Activated naive CD8-positive, alpha-beta T cell treated with anti-CD3 and anti-CD28 coated beads, Interleukin-2, amount 50 U/mL, for 16 hours (primary cell): ENCODE data around the gene AKAP8.
"Not testable (repeated sequence)": the region's sequence is repeated elsewhere in the genome, so short reads cannot be mapped to it uniquely, and the experiment has no call there.

Source experiments
- DNase-seq: peaks from one replicate; pipeline ENCODE4 v3.0.0-alpha.2; 2020; ENCODE audit warnings: low read depth, low spot score

Gene AKAP8

GRCh38 chr19:15374105-15374651 is 5.4 kb downstream of the AKAP8 start:
- DNase-seq, result no peak

DNA sequence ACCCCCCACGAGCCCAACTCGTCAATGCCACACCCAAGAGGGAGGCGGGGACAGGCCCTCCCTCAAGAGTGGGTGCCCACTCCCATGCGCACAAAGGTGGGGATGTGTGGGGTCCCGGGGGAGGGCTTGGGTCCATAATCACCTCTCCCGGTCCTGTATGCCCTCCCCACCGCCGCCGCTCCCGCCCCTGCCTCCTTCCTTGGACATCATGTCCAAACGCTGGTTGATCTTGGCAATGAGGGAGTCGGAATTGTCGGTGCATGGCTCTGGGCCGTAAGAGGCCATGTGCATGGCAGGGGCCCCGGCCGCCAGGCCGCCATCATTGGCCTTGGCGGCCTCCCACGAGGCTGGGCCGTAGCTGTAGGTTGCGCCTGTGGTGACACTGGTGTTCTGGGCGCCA is 5.9 kb downstream of the AKAP8 start:
- DNase-seq, result no peak

- no peak for DNase-seq
These were observed 6.7 kb downstream of the AKAP8 start for GRCh38 chr19:15372891-15373301.

GRCh38 chr19:15372470-15372869 is 7.1 kb downstream of the AKAP8 start:
- no peak for DNase-seq

- no peak for DNase-seq
These were observed 7.7 kb downstream of the AKAP8 start for GRCh38 chr19:15371786-15372380.

- no peak for DNase-seq
These were observed 8.5 kb downstream of the AKAP8 start for GRCh38 chr19:15371119-15371518.

DNA sequence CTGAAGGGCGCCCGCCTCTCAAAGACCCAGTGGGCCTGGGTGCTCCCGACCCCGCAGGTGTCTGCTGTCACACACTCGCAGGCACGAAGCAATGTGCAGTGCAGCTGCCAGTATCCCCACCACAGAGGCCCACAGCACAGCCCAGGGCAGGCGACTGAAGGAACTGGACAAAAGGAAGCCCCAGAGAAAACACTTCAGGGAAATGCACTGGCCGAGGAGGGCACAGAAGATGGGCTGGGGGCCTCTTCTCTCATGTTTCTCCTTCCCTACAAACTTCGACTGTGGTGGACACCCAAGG is 10.0 kb downstream of the AKAP8 start:
- DNase-seq, result no peak

DNA sequence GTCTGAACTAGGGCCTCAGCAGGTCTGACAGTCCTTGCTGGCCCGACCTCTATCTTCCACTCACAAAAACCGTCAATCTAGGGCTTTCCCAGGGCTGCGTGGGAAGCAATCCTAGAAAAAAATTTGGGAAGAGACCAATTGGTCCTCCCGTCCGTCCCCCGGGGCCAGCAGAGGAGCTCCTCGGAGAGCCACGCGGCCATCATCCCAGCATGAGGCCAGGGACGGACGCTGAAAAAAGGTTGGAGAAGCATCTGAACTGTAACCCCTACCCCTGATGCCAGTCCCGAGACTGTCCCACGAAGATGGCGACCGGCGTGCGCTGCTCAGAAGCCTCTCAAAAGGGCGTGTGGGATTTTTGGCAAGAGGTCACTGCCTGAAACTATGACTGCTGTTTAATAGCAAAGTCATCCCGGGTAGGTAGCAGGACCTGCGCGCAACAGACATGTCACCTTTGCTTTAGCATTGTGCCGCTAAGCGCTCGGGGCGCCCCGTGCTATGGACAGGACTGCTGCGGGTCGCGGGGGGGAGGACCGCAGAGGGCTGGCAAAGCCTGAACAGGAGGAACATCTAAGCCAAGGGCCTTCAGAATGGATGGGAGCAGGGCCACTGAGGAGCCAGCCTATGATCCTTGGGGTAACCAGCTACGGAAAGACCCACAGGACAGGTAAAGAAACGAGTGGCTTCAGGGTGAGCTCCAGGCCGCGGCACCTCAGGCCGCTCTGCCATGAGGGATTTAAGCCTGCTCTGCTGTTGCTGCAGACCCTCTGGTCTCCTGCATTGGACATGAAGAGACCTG is 10.6 kb downstream of the AKAP8 start:
- DNase-seq, result no peak

GRCh38 chr19:15368051-15368632 is 11.4 kb downstream of the AKAP8 start:
- no peak for DNase-seq

DNA sequence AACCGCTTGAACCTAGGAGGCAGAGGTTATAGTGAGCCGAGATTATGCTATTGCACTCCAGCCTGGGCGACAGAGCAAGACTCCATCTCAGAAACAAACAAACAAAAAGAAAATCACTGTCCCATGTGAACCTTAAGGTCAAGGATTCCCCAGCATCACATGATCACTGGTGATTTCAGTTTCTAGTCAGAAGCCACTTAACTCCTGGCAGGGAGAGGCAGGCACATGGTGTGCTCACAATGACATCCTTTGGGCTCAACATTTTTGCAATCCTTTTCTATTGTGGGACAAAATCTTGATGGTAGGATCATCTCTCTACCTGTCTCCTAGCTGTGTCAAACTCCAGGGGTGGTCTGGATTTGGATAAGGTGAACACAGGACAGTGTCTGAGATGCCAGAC is 12.1 kb downstream of the AKAP8 start:
- DNase-seq, result no peak

DNA sequence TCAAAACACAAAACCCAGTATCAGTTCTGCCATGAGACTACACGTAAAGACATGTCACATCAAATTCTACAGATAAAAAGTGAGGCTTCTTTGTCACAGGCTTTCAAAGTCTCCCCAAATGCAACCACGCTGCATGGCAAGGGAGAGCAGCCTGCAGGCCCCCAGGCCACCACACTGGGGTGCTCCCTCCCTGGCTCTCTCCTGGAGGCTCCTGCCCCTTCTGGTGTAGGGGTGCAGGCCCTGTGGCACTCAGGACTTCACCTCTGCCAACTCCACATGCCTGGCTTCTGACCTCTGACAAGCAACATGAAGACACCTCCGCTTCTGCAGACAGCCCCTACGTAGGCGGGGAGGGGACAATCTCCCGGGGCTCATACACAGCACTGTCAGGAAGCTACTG is 14.3 kb downstream of the AKAP8 start:
- no peak for DNase-seq

DNA sequence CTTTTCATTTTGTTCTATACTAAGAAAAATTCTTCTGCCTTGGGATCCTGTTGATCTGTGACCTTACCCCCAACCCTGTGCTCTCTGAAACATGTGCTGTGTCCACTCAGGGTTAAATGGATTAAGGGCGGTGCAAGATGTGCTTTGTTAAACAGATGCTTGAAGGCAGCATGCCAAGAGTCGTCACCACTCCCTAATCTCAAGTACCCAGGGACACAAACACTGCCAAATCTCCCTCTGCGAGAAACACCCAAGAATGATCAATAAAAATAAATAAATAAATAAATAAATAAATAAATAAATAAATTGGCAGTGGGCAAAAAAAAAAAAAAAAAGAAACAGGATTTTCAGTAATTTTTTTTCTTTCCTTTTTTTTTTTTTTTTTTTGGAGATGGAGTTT is 15.8 kb downstream of the AKAP8 start:
- DNase-seq, result not testable (repeated sequence)

DNA sequence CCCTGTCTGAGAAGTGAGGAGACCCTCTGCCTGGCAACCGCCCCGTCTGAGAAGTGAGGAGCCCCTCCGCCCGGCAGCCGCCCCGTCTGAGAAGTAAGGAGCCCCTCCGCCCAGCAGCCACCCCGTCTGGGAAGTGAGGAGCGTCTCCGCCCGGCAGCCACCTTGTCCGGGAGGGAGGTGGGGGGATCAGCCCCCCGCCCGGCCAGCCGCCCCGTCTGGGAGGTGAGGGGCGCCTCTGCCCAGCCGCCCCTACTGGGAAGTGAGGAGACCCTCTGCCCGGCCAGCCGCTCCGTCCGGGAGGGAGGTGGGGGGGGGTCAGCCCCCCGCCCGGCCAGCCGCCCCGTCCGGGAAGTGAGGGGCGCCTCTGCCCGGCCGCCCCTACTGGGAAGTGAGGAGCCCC is 16.5 kb downstream of the AKAP8 start:
- not testable (repeated sequence) for DNase-seq

- DNase-seq, result not testable (repeated sequence)
These were observed 19.6 kb downstream of the AKAP8 start for GRCh38 chr19:15360015-15360414.

DNA sequence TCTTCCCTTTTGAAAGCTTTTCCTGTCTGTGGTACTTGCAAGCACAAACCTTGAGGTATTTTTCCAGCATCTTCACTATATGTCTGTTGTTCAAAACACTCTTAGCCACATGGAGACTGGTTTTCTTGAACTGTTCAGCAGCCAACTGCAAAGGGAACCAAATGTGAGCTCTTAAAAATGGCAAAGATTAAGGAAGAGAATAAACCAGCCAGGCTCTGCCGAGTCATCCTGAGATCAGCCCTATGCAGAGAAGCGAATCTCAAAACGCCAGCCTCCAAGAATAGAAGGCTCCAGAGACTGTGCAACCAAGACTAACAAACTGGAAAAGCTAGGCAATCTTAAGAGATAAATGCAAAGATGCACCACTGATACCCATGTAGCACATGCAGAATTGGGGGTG is 20.7 kb downstream of the AKAP8 start:
- DNase-seq, result no peak

- no peak for DNase-seq
These were observed 21.7 kb downstream of the AKAP8 start for GRCh38 chr19:15357906-15358305.

DNA sequence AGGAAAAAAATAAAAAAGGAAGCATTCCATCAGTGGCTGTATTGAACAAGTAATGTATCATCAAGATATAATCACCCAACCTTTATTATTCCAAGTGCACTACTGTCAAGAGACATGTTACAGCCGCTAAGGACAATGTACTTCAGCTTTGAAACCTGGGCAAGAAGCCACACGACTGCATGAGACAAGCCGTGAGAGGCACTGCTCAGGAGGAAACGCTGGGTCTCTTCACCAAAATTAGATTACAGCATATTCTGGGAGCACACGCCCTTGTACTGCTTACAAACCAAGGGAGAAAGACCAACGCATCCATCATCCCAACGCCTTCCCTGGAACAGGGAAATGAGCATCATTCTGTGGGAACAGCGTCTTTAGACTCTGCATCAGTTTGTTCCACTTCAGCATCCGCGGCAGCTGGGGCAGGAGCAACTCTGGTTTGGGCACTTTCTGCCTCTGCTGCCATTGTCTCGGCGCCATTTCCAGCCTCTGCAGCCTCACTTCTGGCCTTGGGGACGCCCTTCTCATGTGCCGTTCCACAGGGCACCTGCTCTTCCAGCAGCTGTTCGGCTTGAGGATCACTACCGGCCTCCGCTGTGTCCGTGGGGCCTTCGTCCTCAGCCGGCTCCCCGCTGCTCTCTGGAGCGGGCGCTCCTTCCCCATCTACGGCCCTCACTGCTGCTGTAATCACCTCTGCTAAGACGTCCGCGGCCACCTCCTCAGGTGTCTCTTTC is 24.9 kb downstream of the AKAP8 start:
- no peak for DNase-seq

DNA sequence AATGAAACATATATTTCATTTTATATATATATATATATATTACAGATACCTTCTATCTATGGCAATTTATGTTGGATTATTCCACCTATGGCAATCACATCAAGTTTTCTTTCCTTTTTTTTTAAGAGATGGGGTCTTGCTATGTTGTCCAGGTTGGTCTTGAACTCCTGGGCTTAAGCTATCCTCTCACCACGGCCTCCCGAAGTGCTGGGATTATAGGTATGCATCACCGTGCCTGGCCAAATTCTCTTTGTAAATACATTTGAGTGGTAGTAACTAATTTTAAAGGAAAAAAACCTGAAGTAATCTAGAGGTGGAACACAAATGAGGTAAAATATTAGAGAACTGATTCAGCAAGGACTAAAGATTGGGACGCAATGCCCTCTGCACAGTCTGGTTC is 25.7 kb downstream of the AKAP8 start:
- no peak for DNase-seq

- not testable (repeated sequence) for DNase-seq
These were observed 27.1 kb downstream of the AKAP8 start for GRCh38 chr19:15352535-15352934.

DNA sequence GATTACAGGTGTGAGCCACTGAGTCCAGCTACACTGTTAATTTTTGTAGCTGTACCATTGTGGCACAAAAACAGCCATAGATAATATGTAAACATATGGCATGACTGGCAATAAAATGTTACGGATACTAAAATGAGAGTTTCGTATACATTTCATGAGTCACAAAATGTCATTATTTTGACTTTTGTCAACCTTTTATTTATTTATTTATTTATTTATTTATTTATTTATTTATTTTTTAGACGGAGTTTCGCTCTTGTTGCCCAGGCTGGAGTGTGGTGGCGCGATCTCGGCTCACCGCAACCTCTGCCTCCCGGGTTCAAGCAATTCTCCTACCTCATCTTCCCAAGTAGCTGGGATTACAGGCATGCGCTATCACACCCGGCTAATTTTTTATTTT is 38.3 kb downstream of the AKAP8 start:
- DNase-seq, result not testable (repeated sequence)

DNA sequence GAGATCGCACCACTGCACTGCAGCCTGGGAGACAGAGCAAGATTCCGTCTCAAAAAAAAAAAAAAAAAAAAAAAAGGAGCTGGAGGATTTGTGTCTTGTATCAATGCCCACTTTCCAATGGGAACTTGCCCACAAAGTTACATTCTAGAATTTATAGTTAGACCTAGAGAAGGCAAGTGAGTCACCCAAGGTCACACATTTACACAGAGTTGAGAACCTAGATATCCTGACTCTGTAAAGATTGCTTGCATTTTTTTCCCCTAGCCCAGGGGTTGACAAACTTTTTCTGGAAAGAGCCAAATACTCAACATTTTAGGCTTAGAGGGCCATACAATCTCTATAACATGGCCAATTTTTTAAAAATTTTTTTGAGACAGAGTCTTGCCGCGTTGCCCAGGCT is 39.5 kb downstream of the AKAP8 start:
- no peak for DNase-seq

DNA sequence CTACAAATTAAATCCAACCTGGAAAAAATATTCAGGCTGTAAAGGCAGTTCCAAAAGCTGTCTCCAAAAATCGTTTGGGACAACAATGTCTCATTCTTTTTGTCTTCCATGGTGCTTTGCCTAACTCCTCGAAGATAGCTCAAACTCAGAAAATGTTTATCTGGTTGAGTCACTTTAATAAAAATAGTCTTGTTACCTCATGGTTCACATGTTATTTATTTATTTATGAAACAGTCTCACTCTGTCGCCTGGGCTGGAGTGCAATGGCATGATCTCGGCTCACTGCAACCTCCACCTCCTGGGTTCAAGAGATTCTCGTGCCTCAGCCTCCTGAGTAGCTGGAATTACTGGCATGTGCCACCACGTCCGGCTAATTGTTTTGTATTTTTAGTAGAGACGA is 42.4 kb downstream of the AKAP8 start:
- DNase-seq, result no peak
